Ureter (tissue), 1 donor: ENCODE data around the gene POLR1E. TPM values are rescaled to one million over a fixed set of nuclear protein-coding genes. Genes with fewer than 3 reads are reported as not detected.
A peak's percentile ranks its signal among the peaks of the same experiment; 100 is the strongest.
"Not testable (repeated sequence)": the region's sequence is repeated elsewhere in the genome, so short reads cannot be mapped to it uniquely, and the experiment has no call there.

Experiments used
- DNase-seq: peaks from one replicate; pipeline ENCODE4 v3.0.0-alpha.2; 2020; ENCODE audit warnings: low spot score
- total RNA-seq: library from RNA; stranded (reverse); gene quantifications from one replicate; pipeline ENCODE4 v1.2.4, GENCODE V29; 2023
- donor health status: DM: yes; HTN: yes; CAD: no.

POLR1E gene
- total RNA-seq, 1 donor from 2014 or later = 27.5 TPM

- DNase-seq = peak; percentile 99
These were observed 20.3 kb upstream of the POLR1E start, which contains the start of gene ZBTB5 for GRCh38 chr9:37465249-37466036. ZBTB5 (minus strand) TSS chr9:37465450; CDS start chr9:37442551, 22,899 bp downstream.

GRCh38 chr9:37466037-37466709 lies 19.6 kb upstream of the POLR1E start:
- peak; percentile 73 for DNase-seq

GRCh38 chr9:37467530-37467929 lies 18.2 kb upstream of the POLR1E start:
- DNase-seq = not testable (repeated sequence)

- DNase-seq = no peak
These were observed 17.1 kb upstream of the POLR1E start for GRCh38 chr9:37468620-37469019.

GRCh38 chr9:37471942-37472684 lies 13.6 kb upstream of the POLR1E start:
- DNase-seq = no peak

- not testable (repeated sequence) for DNase-seq
These were observed 11.8 kb upstream of the POLR1E start for GRCh38 chr9:37473982-37474381.

- no peak for DNase-seq
These were observed 11.3 kb upstream of the POLR1E start for GRCh38 chr9:37474438-37474837.

- DNase-seq = no peak
These were observed 8.8 kb upstream of the POLR1E start for GRCh38 chr9:37476930-37477329.

GRCh38 chr9:37477443-37477842 lies 8.3 kb upstream of the POLR1E start:
- DNase-seq = not testable (repeated sequence)

GRCh38 chr9:37477987-37478619 lies 7.6 kb upstream of the POLR1E start:
- not testable (repeated sequence) for DNase-seq

- DNase-seq = no peak
These were observed 5.0 kb upstream of the POLR1E start for GRCh38 chr9:37480759-37481158.

- DNase-seq = no peak
These were observed 488 bp downstream of the POLR1E start for GRCh38 chr9:37486256-37486615.

GRCh38 chr9:37486616-37487548 lies 1.1 kb downstream of the POLR1E start:
- peak; percentile 73 for DNase-seq

GRCh38 chr9:37491939-37492338 lies 6.2 kb downstream of the POLR1E start:
- no peak for DNase-seq

GRCh38 chr9:37495571-37495970 lies 9.8 kb downstream of the POLR1E start:
- DNase-seq = no peak

GRCh38 chr9:37496020-37496419 lies 10.3 kb downstream of the POLR1E start:
- no peak for DNase-seq

- no peak for DNase-seq
These were observed 11.6 kb downstream of the POLR1E start for GRCh38 chr9:37497320-37497719.

- DNase-seq = no peak
These were observed 12.7 kb downstream of the POLR1E start for GRCh38 chr9:37498457-37498856.

GRCh38 chr9:37499297-37499696 lies 13.5 kb downstream of the POLR1E start:
- DNase-seq = no peak

GRCh38 chr9:37501957-37502596 lies 16.3 kb downstream of the POLR1E start:
- no peak for DNase-seq
